IPS-18c (cell line): ENCODE measurements around the gene FAM131A.
A peak's percentile ranks its signal among the peaks of the same experiment; 100 is the strongest.

ENCODE experiments used
- H3K4me3 ChIP-seq: 2 replicates; pipeline ENCODE4 v1.7.0; 2013; ENCODE audit warnings: low read depth, mild to moderate bottlenecking, low read length, moderate library complexity; ENCODE audit not compliant: insufficient read depth
- H3K9me3 ChIP-seq: one replicate; pipeline ENCODE4 v1.6.1; 2013; ENCODE audit warnings: mild to moderate bottlenecking, low read length, moderate library complexity; ENCODE audit not compliant: control insufficient read depth, insufficient read depth

FAM131A gene

DNA sequence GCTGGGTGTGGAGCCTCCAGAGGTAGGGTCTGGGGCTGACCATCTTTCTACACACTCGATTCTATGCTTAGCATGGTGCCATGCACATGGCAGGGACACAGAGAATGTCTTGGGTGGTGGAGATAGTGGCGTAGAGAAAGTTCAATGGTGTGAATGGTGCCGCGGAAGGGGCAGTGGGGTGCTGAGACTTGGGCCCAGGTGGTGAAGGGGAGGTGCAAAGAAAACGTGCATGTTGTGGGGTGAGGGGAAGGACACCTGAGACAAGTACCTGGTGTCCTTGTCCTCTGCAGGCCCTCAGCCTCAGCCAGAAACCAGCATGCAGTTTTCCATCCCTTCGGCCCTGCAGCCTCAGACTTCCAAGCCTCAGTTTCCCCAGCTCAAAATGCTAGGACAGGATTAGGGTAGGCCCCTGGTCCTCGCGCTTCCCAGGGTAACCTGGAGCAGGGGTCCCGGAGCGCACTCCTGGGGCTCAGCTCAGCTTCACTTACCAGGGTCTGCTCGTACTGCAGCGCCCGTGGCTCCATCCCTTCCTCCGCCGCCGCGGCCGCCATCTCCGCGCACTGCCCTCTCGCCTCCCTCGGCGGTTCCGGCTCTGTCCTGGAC is 23.6 kb downstream of the FAM131A start:
- no peaks in the 10 kb centered on the region for H3K9me3 ChIP-seq
- H3K4me3 ChIP-seq: peak overlapping the region; percentile 89

DNA sequence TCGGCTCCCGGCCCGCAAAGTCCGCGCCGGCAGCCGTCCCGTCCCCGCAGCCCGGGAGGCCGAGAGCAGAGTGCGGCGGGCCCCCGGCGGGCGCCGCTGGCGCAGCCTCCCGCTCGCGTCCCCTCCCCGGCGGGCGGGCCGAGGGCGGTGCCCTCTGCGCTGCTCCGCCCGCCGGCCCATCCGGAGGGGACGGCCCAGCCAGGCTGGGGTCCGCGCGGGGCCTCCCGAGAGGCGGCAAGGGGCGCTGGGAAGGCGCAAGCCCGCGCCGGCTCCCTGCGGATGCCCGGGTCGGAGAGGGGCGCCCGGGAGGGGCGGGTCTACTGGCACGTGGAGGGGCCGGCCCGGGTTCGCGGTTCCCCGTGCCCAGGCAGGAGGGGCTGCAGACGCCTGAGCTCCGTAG is 24.1 kb downstream of the FAM131A start, which contains the start of the genes CLCN2 and POLR2H:
Gene CLCN2, minus strand, starts transcription at position 74 of the 400 bp plus-strand sequence. CDS start 126 bp downstream, outside the sequence.
Gene POLR2H, plus strand, starts transcription at position 179 of the 400 bp plus-strand sequence. CDS start 1,783 bp downstream, outside the sequence.
- Histone ChIP-seq H3K4me3 (peak within 1 kb of the TSS; percentile 89), H3K9me3 (no peaks in the 10 kb centered on the region)

DNA sequence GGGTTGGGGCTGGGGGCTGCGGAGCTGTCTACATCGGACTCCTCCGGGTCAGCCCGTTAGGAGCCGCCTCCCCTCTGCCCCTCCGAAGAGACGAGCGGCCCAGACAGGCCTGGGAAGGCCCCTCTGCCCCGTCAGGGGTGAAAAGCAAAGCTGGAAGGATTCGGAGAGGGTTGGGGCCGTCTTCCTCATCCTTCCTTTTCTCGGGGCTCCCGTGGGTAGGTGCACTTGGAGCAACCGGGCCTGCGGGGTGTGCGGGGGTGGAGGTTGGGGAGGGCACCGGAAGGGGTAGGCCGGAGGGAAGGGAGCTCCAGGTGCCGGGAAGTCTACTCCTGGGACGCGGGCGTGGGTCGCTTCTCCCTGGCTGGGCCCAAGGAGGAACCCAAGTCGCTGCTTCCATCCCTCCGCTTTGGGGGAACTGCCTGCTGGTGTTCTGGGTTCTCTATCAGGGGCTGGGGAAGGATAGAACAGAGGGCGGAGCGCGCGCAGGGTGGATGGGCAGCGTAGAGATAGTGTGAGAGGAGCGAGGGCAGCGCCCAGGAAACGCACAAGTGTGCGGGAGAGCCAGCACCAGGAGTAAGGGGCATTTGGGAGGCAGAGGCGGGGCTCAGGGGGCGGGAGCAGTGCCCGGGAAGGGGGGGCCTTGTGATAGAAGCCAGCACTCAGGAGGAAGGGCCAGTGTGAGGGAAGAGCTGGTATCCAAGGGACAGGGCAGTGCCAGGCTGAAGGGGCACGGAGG is 24.7 kb downstream of the FAM131A start:
- H3K4me3 ChIP-seq: peak overlapping the region; percentile 89
- H3K9me3 ChIP-seq: no peaks in the 10 kb centered on the region

DNA sequence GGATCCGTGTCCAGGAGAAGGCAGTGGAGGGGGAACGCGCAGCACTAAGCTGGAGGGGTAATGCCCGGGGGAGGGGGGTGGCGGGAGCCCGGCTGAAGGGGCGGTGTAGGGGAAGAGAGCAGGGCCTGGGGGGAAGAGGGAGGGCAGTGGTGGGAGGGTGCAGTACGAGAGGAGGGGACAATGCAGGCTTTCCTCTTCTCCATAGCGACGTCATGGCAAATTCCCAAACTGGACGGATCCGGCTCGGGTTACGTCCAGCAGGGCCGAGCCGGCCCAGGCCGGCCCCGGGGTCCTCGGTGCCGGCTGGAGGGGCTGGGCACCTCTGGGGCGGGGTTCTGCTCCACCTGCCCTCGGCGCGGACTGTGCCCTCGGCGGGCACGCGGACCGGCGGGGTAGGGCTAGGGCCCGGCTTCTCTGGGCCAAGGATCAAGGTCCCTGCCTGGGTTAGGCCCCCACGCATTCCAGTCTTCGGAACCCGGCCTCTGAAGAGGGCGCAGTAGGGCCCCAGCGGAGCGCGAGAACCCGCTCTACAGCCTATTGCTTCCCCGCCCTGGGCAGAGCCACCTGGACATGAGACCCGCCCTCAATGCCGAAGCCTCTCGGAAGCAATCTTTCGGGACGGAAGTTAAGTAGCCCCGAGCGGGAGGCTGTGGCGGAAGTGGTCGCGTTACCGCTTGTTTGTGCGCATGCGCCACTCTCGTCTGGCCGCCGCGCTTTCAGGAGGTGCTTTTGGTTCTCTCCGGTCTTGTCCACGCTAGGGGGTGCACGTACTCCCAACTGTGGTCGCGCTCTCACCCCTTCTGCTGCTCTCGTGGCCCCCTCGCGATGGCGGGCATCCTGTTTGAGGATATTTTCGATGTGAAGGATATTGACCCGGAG is 25.5 kb downstream of the FAM131A start:
- Histone ChIP-seq H3K4me3 (peak overlapping the region; percentile 89), H3K9me3 (no peaks in the 10 kb centered on the region)

DNA sequence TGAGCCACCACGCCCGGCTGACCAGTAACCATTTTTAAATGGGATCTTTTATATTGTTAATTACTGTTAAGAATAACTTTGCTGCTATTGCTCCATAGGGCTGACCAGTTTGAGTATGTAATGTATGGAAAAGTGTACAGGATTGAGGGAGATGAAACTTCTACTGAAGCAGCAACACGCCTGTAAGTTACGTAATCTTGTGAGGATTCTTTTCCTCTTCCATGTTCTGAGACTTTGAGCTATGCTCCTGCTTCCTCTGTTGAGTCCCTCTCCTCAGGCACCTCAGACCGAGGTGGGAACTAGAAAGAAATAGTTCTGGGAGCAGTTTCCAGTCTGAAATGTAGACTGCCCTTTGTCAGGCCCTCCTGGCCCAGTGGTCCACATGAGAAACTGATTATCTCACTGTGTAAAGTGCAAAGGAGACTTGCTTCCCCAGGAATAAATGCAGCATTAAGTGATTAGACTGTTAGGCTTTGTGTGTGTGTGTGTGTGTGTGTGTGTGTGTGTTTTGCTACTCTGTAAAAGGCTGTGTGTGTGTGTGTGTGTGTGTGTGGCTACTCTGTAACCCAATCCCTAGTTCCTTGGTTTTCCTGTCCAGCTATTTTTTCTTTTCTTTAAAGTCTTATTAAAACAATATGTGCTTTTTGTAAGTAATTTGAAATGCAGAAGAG is 29.4 kb downstream of the FAM131A start:
- Histone ChIP-seq H3K4me3 (no peak overlapping the region), H3K9me3 (no peaks in the 10 kb centered on the region)

DNA sequence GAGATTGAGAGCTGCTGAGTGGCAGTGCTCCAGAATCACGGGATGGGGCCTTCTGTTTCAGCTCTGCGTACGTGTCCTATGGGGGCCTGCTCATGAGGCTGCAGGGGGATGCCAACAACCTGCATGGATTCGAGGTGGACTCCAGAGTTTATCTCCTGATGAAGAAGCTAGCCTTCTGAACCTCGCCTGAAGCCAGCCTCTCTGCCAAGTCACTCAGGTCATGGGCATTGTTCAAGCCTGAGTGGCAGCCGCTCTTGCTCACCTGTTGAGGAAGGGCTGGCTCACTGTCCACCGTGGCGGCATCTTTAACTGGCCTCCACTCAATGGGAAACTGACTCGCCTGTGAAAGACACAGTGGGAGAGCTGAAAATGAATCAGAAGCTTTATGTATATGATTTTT is 30.7 kb downstream of the FAM131A start:
- no peak overlapping the region for H3K4me3 ChIP-seq
- no peaks in the 10 kb centered on the region for H3K9me3 ChIP-seq

DNA sequence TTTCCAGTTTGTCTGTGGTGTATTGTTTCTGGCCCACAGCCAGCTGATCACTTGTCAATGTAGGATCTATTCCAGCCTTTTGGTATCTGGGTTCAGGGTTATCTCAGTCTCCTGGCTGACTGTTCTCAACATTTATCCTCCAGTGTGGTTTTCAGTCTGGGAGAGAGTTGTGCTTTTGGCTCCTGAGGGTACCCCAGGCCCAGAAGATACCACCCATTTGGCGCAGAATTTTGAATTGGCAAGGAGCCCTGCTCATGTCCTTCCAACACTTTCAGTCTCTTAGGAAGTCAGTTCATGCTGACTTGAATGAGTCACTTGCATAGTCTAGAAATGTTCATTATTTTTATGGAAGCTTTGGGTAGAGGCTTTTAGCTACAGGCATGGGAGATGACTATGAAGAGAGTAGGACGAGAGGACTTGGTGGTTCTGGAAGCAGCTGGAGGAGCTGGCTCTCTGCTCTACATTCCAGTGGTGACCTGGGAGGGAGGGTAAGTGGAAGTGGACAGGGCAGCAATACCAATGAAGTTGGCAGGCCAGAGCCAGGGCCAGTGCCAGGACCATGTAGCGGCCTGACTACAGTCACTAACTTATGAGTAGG is 31.3 kb downstream of the FAM131A start:
- no peaks in the 10 kb centered on the region for H3K9me3 ChIP-seq
- H3K4me3 ChIP-seq: no peak overlapping the region

DNA sequence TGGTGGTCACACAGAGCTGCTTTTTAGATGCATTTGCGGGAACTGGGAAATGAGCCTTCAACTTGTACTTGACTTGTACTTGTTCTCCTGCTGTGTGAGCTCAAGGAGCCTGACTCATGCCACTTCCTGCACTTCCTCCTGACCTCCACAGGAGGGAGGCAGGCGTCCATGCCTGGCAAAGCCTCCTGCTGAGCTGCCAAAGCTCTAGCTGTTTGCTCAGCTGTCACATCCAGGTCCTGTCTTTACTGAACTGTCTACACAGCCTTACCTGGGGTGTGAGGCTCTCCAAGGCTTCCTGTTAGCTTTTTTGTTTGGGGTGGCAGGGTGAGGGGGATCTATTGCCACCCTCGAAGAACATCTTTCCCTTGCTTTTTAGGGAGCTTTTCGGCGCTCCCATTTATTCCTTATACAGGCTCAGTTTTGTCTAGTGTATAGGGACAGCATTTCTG is 34.2 kb downstream of the FAM131A start:
- Histone ChIP-seq H3K9me3 (no peaks in the 10 kb centered on the region), H3K4me3 (no peak overlapping the region)

DNA sequence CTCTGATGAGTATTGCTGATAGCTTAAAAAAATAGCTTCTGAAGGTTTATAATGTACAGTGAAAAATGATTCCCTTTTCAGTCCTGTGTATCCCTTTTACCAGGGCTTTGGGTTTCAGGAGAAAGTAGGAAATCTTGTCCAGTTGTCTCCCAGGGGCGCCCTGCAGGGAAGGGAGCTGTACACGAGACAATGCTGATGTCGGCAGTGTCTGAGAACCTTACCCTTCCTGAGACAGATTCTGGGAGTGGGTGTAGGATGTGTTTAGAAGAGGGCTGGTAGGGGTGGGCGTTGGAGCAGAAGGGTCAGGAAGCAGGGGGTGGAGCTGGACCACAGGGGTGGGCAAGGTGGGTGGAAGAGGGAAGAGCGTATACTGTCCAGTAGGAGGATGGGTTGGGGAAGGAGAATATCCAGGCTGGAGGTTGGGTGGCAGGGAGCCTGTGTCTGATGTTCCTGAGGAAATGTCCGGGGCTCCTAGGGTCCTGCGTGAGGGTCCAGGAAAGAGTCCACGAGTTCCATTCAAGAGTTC is 35.0 kb downstream of the FAM131A start:
- Histone ChIP-seq H3K4me3 (no peak overlapping the region), H3K9me3 (no peaks in the 10 kb centered on the region)

DNA sequence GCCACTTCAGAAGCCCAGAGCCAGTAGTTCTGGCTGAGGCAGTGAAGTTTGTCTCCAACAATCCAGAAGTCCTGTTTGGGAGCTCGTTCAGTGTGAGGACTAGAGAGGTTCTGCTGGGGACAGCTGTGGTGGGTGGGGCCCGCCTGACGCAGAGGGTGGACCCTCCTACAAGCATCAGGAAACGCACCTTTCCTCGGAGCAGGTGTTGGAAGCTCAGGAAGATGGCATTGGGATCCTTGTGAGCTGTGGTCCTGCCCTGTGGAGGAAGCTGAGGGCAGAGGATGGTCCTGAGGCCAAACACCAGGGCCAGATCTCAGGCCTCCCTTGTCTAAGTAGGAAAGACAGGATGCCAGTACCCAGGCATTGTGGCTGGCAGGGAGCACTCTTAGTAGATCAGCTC is 35.5 kb downstream of the FAM131A start:
- Histone ChIP-seq H3K9me3 (no peaks in the 10 kb centered on the region), H3K4me3 (no peak overlapping the region)

DNA sequence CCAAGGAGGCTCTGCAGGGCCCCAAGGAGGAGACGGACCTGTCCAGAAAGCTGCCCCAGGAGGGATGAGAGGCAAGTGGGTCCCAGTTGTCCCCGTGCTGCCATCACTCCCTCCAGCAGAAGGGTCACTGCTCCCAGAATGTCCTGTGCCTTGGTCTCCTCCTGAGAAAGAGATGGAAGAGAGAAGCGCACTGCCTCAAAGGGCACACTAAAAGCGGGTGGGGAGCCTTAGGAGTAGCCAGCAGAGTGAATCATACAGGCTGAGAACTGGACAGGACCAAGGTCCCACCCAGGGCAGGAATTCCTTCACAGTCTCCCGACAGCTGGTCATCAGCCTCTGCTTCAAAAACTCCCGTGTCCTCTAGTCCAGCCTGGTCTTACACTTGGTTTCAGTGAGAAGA is 36.0 kb downstream of the FAM131A start:
- no peak overlapping the region for H3K4me3 ChIP-seq

DNA sequence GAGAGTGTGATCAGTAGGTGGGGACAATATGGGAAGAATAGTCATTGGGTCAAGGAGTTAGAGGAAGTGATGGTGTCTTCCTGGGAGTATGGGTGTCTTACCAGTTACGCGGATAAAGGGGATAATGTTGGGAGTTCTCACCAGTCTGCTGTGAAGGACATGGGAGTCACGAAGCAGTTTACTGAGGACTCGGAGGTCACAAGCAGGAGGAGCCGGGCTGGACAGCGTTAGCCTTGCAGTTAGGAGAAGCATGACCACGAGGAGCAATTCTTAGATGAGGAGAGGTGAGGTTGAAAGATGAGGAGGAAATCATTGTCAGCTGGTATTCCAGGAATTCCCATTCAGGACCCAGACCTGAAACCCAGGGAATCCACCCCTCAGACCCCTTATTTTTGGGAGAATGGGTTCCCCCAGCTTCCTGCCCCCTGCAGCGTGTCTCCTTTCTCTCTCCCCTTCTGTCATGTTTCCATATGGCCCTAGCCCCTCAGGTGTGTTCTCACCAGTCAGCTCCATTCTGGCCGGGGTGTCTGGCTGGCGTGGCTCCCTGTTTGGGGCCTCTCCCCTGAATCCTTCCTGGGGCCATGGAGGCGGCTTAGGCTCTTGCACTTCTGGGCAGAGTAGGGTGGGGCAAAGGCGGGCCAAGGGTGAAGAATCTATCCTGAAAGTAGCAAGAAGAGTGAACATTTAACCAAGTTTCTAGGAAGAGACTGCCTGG is 38.5 kb downstream of the FAM131A start:
- no peaks in the 10 kb centered on the region for H3K9me3 ChIP-seq
- no peak overlapping the region for H3K4me3 ChIP-seq

More for the DNA sequence above, 36.0 kb downstream of the FAM131A start:
- no peaks in the 10 kb centered on the region for H3K9me3 ChIP-seq

DNA sequence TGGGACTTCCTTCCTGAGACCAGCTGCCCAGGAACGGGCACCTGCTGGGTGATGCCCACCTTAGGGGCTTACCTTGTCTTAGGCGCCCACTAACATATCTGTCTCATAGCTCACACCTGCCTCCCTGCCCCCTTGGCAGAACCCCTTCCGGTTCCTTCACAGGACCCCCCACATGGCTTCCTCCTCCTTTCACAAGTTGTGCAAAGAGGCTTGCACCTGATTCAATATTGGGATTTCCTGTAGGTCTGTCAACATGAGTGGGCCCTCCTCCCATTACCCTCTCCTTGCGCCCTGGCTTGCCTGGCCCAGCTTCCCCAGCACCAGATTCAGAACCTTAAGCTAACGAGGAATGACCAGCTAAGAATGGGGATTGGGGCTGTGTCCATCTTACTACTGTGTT is 40.0 kb downstream of the FAM131A start:
- Histone ChIP-seq H3K9me3 (no peaks in the 10 kb centered on the region), H3K4me3 (peak overlapping the region; percentile 26)

DNA sequence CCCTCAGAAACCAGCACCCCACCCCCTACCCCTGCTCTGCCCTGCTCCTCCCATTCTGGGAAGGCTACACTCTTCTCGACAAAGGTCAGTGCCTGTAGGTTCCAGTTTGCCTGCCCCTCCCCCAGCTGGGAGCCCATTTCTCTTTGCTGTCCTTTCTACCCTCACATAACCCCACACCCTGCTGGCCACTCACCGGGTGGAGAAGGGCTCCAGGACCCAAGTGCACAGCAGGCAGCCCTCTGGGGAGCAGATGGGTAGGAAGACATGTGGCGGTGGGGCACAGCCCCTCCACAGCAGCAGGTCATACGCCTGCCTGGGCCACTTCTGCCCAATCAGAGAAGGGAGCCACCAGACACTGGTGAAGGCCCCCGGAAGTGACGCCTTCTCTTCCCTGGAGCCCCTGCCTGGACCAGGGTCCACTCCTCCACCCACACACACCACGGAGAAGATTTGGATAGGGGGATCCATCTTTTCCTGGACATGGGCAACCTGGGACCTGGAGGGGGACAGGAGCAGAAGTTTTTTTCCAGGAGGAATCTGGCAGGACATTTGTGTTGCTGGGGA is 40.6 kb downstream of the FAM131A start, which contains the start of gene THPO:
Gene THPO, minus strand, starts transcription at position 326 of the 564 bp plus-strand sequence. CDS start 1,948 bp downstream, outside the sequence.
- no peaks in the 10 kb centered on the region for H3K9me3 ChIP-seq
- H3K4me3 ChIP-seq: peak within 1 kb of the TSS; percentile 26

DNA sequence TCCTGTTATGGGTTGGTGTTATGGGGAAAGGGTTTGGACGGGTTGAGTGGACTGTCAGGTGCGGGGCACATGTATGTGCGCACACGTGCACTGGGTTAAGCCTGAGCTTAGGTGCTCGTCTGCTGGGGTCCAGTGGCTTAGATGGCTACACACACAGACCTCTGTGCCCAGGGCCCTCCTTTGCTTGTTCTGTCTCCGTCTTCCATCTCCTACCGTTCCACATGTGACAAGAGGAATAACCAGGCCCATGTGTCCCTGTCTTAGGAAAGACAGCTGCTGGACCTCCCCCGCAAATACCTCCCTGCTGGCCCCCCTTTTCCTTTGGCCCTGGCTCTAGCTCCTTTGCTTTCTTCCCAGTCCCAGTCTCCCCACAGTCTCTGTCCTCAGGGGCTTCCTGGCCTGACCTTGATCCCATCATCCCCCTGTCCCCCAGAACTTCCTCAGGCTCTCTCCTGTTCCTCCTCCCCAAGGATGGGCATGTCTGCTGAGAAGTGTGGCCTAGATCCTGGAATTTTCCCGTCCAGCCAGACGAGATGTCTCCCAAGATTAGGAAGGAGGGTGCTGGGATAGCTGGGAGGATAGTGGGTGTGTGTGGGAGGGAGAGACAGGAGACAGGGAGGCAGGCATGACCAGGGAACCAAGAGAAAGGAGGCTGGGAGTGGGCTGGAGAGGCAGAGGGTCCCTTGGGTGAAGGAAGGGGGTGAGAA is 41.4 kb downstream of the FAM131A start:
- Histone ChIP-seq H3K9me3 (no peaks in the 10 kb centered on the region), H3K4me3 (no peak overlapping the region)
